ENCODE results near the gene R3HCC1L.

GRCh38 chr10:98101366-98101765, 33.1 kb upstream of the R3HCC1L start:
- no peak for TF ChIP-seq CTCF (conservative IDR thresholded peaks at IDR 0.05; ENCODE audit: low read depth, low read length)
- no peak for TF ChIP-seq EZH2 (IDR thresholded peaks at IDR 0.05; ENCODE audit: borderline replicate concordance, low read depth, low read length, poor library complexity, severe bottlenecking)

Data from A673 (cell line).